Measurements from ENCODE around the gene SH3GL1. TPM values are rescaled to one million over a fixed set of nuclear protein-coding genes. Genes with fewer than 3 reads are reported as not detected.
"Not testable (repeated sequence)": the region's sequence is repeated elsewhere in the genome, so short reads cannot be mapped to it uniquely, and the experiment has no call there.

SH3GL1 gene
- total RNA-seq, 1 donor from 2014 or later: 115 TPM

- Mint-ChIP-seq H3K4me1 (ENCODE audit: unreplicated experiment) (peaks cover 2% of the 10 kb centered on the region), H3K9me3 (ENCODE audit: unreplicated experiment) (no peaks in the 10 kb centered on the region), H3K4me3 (ENCODE audit: unreplicated experiment) (no peak overlapping the region), H3K36me3 (ENCODE audit: unreplicated experiment) (peaks cover 1% of the 10 kb centered on the region), H3K27ac (ENCODE audit: unreplicated experiment) (no peak overlapping the region), H3K27me3 (ENCODE audit: unreplicated experiment) (no peaks in the 10 kb centered on the region)
- DNase-seq (ENCODE audit: extremely low spot score, unreplicated experiment): peak; percentile 86
- TF ChIP-seq CTCF (IDR thresholded peaks at IDR 0.05): peak; percentile 90
Observed at GRCh38 chr19:4352701-4353121, 47.6 kb downstream of the SH3GL1 start.

- Mint-ChIP-seq H3K27me3 (ENCODE audit: unreplicated experiment) (no peaks in the 10 kb centered on the region), H3K9me3 (ENCODE audit: unreplicated experiment) (no peaks in the 10 kb centered on the region), H3K4me3 (ENCODE audit: unreplicated experiment) (no peak overlapping the region), H3K36me3 (ENCODE audit: unreplicated experiment) (peaks cover 4% of the 10 kb centered on the region), H3K4me1 (ENCODE audit: unreplicated experiment) (peaks cover 2% of the 10 kb centered on the region), H3K27ac (ENCODE audit: unreplicated experiment) (no peak overlapping the region)
- TF ChIP-seq CTCF (IDR thresholded peaks at IDR 0.05): no peak
- peak; percentile 80 for DNase-seq (ENCODE audit: extremely low spot score, unreplicated experiment)
Observed at GRCh38 chr19:4350726-4351125, 49.6 kb downstream of the SH3GL1 start.

GRCh38 chr19:4350111-4350510, 50.2 kb downstream of the SH3GL1 start:
- Mint-ChIP-seq H3K4me3 (ENCODE audit: unreplicated experiment) (no peak overlapping the region), H3K9me3 (ENCODE audit: unreplicated experiment) (no peaks in the 10 kb centered on the region), H3K4me1 (ENCODE audit: unreplicated experiment) (peaks cover 2% of the 10 kb centered on the region), H3K27ac (ENCODE audit: unreplicated experiment) (no peak overlapping the region), H3K27me3 (ENCODE audit: unreplicated experiment) (no peaks in the 10 kb centered on the region), H3K36me3 (ENCODE audit: unreplicated experiment) (peaks cover 6% of the 10 kb centered on the region)
- TF ChIP-seq CTCF (IDR thresholded peaks at IDR 0.05): no peak
- no peak for DNase-seq (ENCODE audit: extremely low spot score, unreplicated experiment)

- not testable (repeated sequence) for H3K4me3 Mint-ChIP-seq (ENCODE audit: unreplicated experiment); H3K9me3 Mint-ChIP-seq (ENCODE audit: unreplicated experiment); H3K36me3 Mint-ChIP-seq (ENCODE audit: unreplicated experiment); H3K27ac Mint-ChIP-seq (ENCODE audit: unreplicated experiment); H3K4me1 Mint-ChIP-seq (ENCODE audit: unreplicated experiment); DNase-seq (ENCODE audit: extremely low spot score, unreplicated experiment); H3K27me3 Mint-ChIP-seq (ENCODE audit: unreplicated experiment)
Observed at GRCh38 chr19:4349225-4349624, 51.1 kb downstream of the SH3GL1 start.

- no peak for DNase-seq (ENCODE audit: extremely low spot score, unreplicated experiment)
- Mint-ChIP-seq H3K9me3 (ENCODE audit: unreplicated experiment) (no peaks in the 10 kb centered on the region), H3K4me3 (ENCODE audit: unreplicated experiment) (no peak overlapping the region), H3K27me3 (ENCODE audit: unreplicated experiment) (no peaks in the 10 kb centered on the region), H3K27ac (ENCODE audit: unreplicated experiment) (no peak overlapping the region), H3K4me1 (ENCODE audit: unreplicated experiment) (peaks cover 3% of the 10 kb centered on the region), H3K36me3 (ENCODE audit: unreplicated experiment) (peaks cover 6% of the 10 kb centered on the region)
- TF ChIP-seq CTCF (IDR thresholded peaks at IDR 0.05): no peak
Observed at GRCh38 chr19:4347521-4347920, 52.8 kb downstream of the SH3GL1 start.

GRCh38 chr19:4346020-4346383, 54.3 kb downstream of the SH3GL1 start:
- H3K36me3 Mint-ChIP-seq (ENCODE audit: unreplicated experiment): peaks cover 6% of the 10 kb centered on the region

More at GRCh38 chr19:4346020-4346383, 54.3 kb downstream of the SH3GL1 start:
- Mint-ChIP-seq H3K4me3 (ENCODE audit: unreplicated experiment) (no peak overlapping the region), H3K27ac (ENCODE audit: unreplicated experiment) (no peak overlapping the region), H3K27me3 (ENCODE audit: unreplicated experiment) (no peaks in the 10 kb centered on the region), H3K9me3 (ENCODE audit: unreplicated experiment) (no peaks in the 10 kb centered on the region), H3K4me1 (ENCODE audit: unreplicated experiment) (peaks cover 10% of the 10 kb centered on the region)
- TF ChIP-seq CTCF (IDR thresholded peaks at IDR 0.05): no peak
- no peak for DNase-seq (ENCODE audit: extremely low spot score, unreplicated experiment)
